Esophagus squamous epithelium (tissue), 4 donors: ENCODE data around the gene CAPZB.

Experiments used
- POLR2A ChIP-seq, 4 donors: fragments of 450-650 bp; IDR thresholded peaks; one replicate each; pipeline ENCODE4 v1.6.1; 2017; ENCODE audit warnings: antibody characterized with exemption in 4 of 4, mild to moderate bottlenecking in 4 of 4, moderate library complexity in 3 of 4
- TF ChIP-seq, protein P1 (sequence below), 6 experiments: fragments of 450-650 bp in 4 of 6; fragments of 200-600 bp in 2 of 6; sonication (generic) in 2 of 6; IDR thresholded peaks; one replicate each; pipeline ENCODE4 v1.5.1; 2016 to 2019; ENCODE audit warnings: antibody characterized with exemption in 6 of 6, mild to moderate bottlenecking in 4 of 6, moderate library complexity in 4 of 6

- TF ChIP-seq, protein P1, sequence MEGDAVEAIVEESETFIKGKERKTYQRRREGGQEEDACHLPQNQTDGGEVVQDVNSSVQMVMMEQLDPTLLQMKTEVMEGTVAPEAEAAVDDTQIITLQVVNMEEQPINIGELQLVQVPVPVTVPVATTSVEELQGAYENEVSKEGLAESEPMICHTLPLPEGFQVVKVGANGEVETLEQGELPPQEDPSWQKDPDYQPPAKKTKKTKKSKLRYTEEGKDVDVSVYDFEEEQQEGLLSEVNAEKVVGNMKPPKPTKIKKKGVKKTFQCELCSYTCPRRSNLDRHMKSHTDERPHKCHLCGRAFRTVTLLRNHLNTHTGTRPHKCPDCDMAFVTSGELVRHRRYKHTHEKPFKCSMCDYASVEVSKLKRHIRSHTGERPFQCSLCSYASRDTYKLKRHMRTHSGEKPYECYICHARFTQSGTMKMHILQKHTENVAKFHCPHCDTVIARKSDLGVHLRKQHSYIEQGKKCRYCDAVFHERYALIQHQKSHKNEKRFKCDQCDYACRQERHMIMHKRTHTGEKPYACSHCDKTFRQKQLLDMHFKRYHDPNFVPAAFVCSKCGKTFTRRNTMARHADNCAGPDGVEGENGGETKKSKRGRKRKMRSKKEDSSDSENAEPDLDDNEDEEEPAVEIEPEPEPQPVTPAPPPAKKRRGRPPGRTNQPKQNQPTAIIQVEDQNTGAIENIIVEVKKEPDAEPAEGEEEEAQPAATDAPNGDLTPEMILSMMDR (IDR thresholded peaks at IDR 0.05): no peak
- TF ChIP-seq POLR2A (IDR thresholded peaks at IDR 0.05): no peak
Observed at GRCh38 chr1:19423130-19423529, 62.2 kb downstream of the CAPZB start.
